Mesenteric fat pad (tissue), 1 donor: ENCODE results near the gene SULT1B1. TPM values are rescaled to one million over a fixed set of nuclear protein-coding genes. Genes with fewer than 3 reads are reported as not detected.

Experiments used
- DNase-seq: peaks from one replicate; pipeline ENCODE4 v3.0.0-alpha.2; 2020; ENCODE audit warnings: low spot score
- total RNA-seq: library from RNA; stranded (reverse); fragmentation: NEBNext Ultra II Directional; extraction: Animal tissue kit (Norgen Biotek cat#: 25700); gene quantifications from one replicate; pipeline ENCODE4 v1.2.1, GENCODE V29; 2021
- donor health status: DM: yes; HTN: yes; CAD: no.

Gene SULT1B1
- total RNA-seq, 1 donor from 2014 or later, result 5.4 TPM

GRCh38 chr4:69750346-69750745 is 10.1 kb downstream of the SULT1B1 start:
- no peak for DNase-seq

GRCh38 chr4:69749771-69750170 is 10.6 kb downstream of the SULT1B1 start:
- no peak for DNase-seq

- DNase-seq, result no peak
Measured at GRCh38 chr4:69748173-69748572, 12.2 kb downstream of the SULT1B1 start.

GRCh38 chr4:69744157-69744478 is 16.3 kb downstream of the SULT1B1 start:
- no peak for DNase-seq

- DNase-seq, result no peak
Measured at GRCh38 chr4:69743476-69744156, 16.8 kb downstream of the SULT1B1 start.

- DNase-seq, result no peak
Measured at GRCh38 chr4:69742596-69742995, 17.8 kb downstream of the SULT1B1 start.

GRCh38 chr4:69738872-69739271 is 21.5 kb downstream of the SULT1B1 start:
- DNase-seq, result no peak

GRCh38 chr4:69735119-69735518 is 25.3 kb downstream of the SULT1B1 start:
- no peak for DNase-seq

GRCh38 chr4:69731847-69732246 is 28.6 kb downstream of the SULT1B1 start:
- DNase-seq, result no peak

GRCh38 chr4:69731241-69731640 is 29.2 kb downstream of the SULT1B1 start:
- no peak for DNase-seq

- no peak for DNase-seq
Measured at GRCh38 chr4:69730002-69730401, 30.4 kb downstream of the SULT1B1 start.

- no peak for DNase-seq
Measured at GRCh38 chr4:69727926-69728325, 32.5 kb downstream of the SULT1B1 start.

GRCh38 chr4:69727426-69727825 is 33.0 kb downstream of the SULT1B1 start:
- DNase-seq, result no peak

- DNase-seq, result no peak
Measured at GRCh38 chr4:69726971-69727370, 33.4 kb downstream of the SULT1B1 start.

- no peak for DNase-seq
Measured at GRCh38 chr4:69718396-69719271, 41.8 kb downstream of the SULT1B1 start.

- DNase-seq, result no peak
Measured at GRCh38 chr4:69717778-69718177, 42.6 kb downstream of the SULT1B1 start.

- DNase-seq, result no peak
Measured at GRCh38 chr4:69716654-69717053, 43.8 kb downstream of the SULT1B1 start.

GRCh38 chr4:69714086-69714485 is 46.3 kb downstream of the SULT1B1 start:
- DNase-seq, result no peak

GRCh38 chr4:69713593-69713992 is 46.8 kb downstream of the SULT1B1 start:
- DNase-seq, result no peak

GRCh38 chr4:69710580-69710979 is 49.8 kb downstream of the SULT1B1 start:
- no peak for DNase-seq

- no peak for DNase-seq
Measured at GRCh38 chr4:69708211-69708610, 52.2 kb downstream of the SULT1B1 start.

GRCh38 chr4:69707807-69708206 is 52.6 kb downstream of the SULT1B1 start:
- no peak for DNase-seq

GRCh38 chr4:69702201-69702600 is 58.2 kb downstream of the SULT1B1 start:
- DNase-seq, result no peak
